K562 (cell line): ENCODE measurements around the gene PDK1. TPM values are rescaled to one million over a fixed set of nuclear protein-coding genes. Genes with fewer than 3 reads are reported as not detected.
A peak's percentile ranks its signal among the peaks of the same experiment; 100 is the strongest.

Source experiments
- ADNP ChIP-seq: fragments of 200-800 bp; sonication (Bioruptor generic); IDR thresholded peaks from 2 replicates; pipeline ENCODE4 v1.6.1; 2016; ENCODE audit warnings: missing genetic modification characterization, missing compliant biosample characterization
- ARNT ChIP-seq, 2 experiments: fragments of 450-650 bp; IDR thresholded peaks; 2 replicates each; pipeline ENCODE4 v1.6.1; 2016; ENCODE audit warnings: mild to moderate bottlenecking in 1 of 2
- ATF1 ChIP-seq, 2 experiments: fragments of 450-650 bp in 1 of 2; IDR thresholded peaks; 2 replicates each; pipeline ENCODE4 v1.6.1; 2016; ENCODE audit warnings: missing compliant biosample characterization in 1 of 2, missing genetic modification characterization in 1 of 2
- BACH1 ChIP-seq: fragments of 200-800 bp; sonication (Bioruptor generic); IDR thresholded peaks from 2 replicates; pipeline ENCODE4 v1.6.1; 2016; ENCODE audit warnings: missing genetic modification characterization, missing compliant biosample characterization
- BCL6 ChIP-seq: fragments of 250-450 bp; sonication (Bioruptor Pico); IDR thresholded peaks from 2 replicates; pipeline ENCODE4 v1.4.0; 2020
- CCNT2 ChIP-seq: IDR thresholded peaks from 2 replicates; pipeline ENCODE4 v1.6.1; 2011; ENCODE audit warnings: borderline replicate concordance, low read depth, mild to moderate bottlenecking, moderate library complexity, mixed read lengths, low read length; ENCODE audit not compliant: insufficient read length; ENCODE audit errors: extremely low read depth
- CHAMP1 ChIP-seq: fragments of 450-650 bp; IDR thresholded peaks from 2 replicates; pipeline ENCODE4 v1.6.1; 2016; ENCODE audit warnings: mild to moderate bottlenecking
- DIDO1 ChIP-seq: fragments of 450-650 bp; IDR thresholded peaks from 2 replicates; pipeline ENCODE4 v1.6.1; 2016; ENCODE audit warnings: low read depth, missing biosample characterization, missing genetic modification characterization
- ETV5 ChIP-seq: sonication (generic); formaldehyde crosslinking; IDR thresholded peaks from 2 replicates; pipeline ENCODE4 v1.4.0; 2020; ENCODE audit warnings: low read depth, mild to moderate bottlenecking, missing genetic modification reagents
- HES1 ChIP-seq: fragments of 450-650 bp; IDR thresholded peaks from 2 replicates; pipeline ENCODE4 v1.6.1; 2016; ENCODE audit warnings: low read depth, mild to moderate bottlenecking, moderate library complexity
- LEF1 ChIP-seq: fragments of 450-650 bp; IDR thresholded peaks from 2 replicates; pipeline ENCODE4 v1.6.1; 2016; ENCODE audit warnings: mild to moderate bottlenecking
- NEUROD1 ChIP-seq: fragments of 150-350 bp; IDR thresholded peaks from 2 replicates; pipeline ENCODE4 v1.6.1; 2014; ENCODE audit warnings: borderline replicate concordance, low read length, low read depth; ENCODE audit not compliant: partially characterized antibody
- NKRF ChIP-seq: fragments of 450-650 bp; IDR thresholded peaks from 2 replicates; pipeline ENCODE4 v1.6.1; 2016; ENCODE audit warnings: borderline replicate concordance
- PYGO2 ChIP-seq: fragments of 450-650 bp; IDR thresholded peaks from 2 replicates; pipeline ENCODE4 v1.6.1; 2016; ENCODE audit warnings: mild to moderate bottlenecking, missing genetic modification characterization, moderate library complexity, missing compliant biosample characterization
- RBBP5 ChIP-seq: fragments of 200-600 bp; sonication (generic); IDR thresholded peaks from 2 replicates; pipeline ENCODE4 v1.6.1; 2012; ENCODE audit warnings: borderline replicate concordance, mild to moderate bottlenecking, low read length, control low read depth, inconsistent platforms; ENCODE audit not compliant: insufficient read depth, poor library complexity, severe bottlenecking
- RCOR1 ChIP-seq, 2 experiments: IDR thresholded peaks; 2 replicates each; pipeline ENCODE4 v1.6.1; 2012; ENCODE audit warnings: low read depth in 2 of 2, low read length in 2 of 2, borderline replicate concordance in 1 of 2, improper control_type of control experiment in 1 of 2
- RNF2 ChIP-seq: sonication (generic); IDR thresholded peaks from 2 replicates; pipeline ENCODE4 v1.6.1; 2016
- SIX5 ChIP-seq, 2 experiments: IDR thresholded peaks; 2 replicates each; pipeline ENCODE4 v1.6.1; 2011; ENCODE audit warnings: low read length in 2 of 2, borderline replicate concordance in 1 of 2, low read depth in 1 of 2, mild to moderate bottlenecking in 1 of 2, moderate library complexity in 1 of 2; ENCODE audit not compliant: insufficient read depth in 1 of 2
- SMARCA5 ChIP-seq: fragments of 450-650 bp; IDR thresholded peaks from 2 replicates; pipeline ENCODE4 v1.6.1; 2016
- ZNF707 ChIP-seq: fragments of 250-450 bp; sonication (Bioruptor Pico); conservative IDR thresholded peaks from 2 replicates; pipeline ENCODE4 v1.8.0; 2022; ENCODE audit warnings: inconsistent platforms, mild to moderate bottlenecking, moderate library complexity
- ZNF740 ChIP-seq, 3 experiments: fragments of 200-800 bp in 1 of 3; sonication (Bioruptor generic) in 1 of 3; sonication (generic) in 1 of 3; formaldehyde crosslinking in 1 of 3; IDR thresholded peaks; 2 replicates each; pipeline versions ENCODE4 v1.6.1 to v1.8.0; 2016 to 2022; ENCODE audit warnings: mild to moderate bottlenecking in 2 of 3, missing compliant biosample characterization in 2 of 3, missing genetic modification characterization in 2 of 3, missing genetic modification reagents in 1 of 3
- ZNF830 ChIP-seq: fragments of 250-450 bp; sonication (Bioruptor Pico); IDR thresholded peaks from 2 replicates; pipeline ENCODE4 v1.5.0; 2021; ENCODE audit warnings: mild to moderate bottlenecking
- polyA plus RNA-seq, 8 experiments: library from polyadenylated mRNA; depleted of rRNA in 4 of 8; stranded (reverse) in 5 of 8; unstranded in 3 of 8; fragments of >200 nt; fragmentation: Nextera tagmentation in 2 of 8; fragmentation: Illumina TruSeq in 1 of 8; extraction: Ambion mirVana in 2 of 8; extraction: Trizol in 1 of 8; gene quantifications; 2 replicates each; pipeline versions ENCODE4 v1.2.1 to v1.2.3, GENCODE V29; 2011 to 2014; ENCODE audit warnings: inconsistent platforms in 1 of 8, missing spikeins in 1 of 8
- total RNA-seq, 7 experiments: library from RNA; depleted of rRNA in 6 of 7; stranded (reverse); fragments of >200 nt in 6 of 7; fragmentation: Illumina TruSeq in 2 of 7; extraction: Trizol in 2 of 7; gene quantifications; 2 replicates each; pipeline versions ENCODE4 v1.2.1 to v1.2.3, GENCODE V29; 2011 to 2021; ENCODE audit warnings: low replicate concordance in 1 of 7

Gene PDK1
- total and polyA plus RNA-seq, 9 of the 15 experiments (the other 6 are each of a cell fraction or from before 2014, with no cell fraction given), result 3.5 to 176 (median 13.9) TPM

GRCh38 chr2:172552547-172553291 is 3.2 kb upstream of the PDK1 start (continued):
- TF ChIP-seq ZNF740 (CRISPR knock-in tag; IDR thresholded peaks at IDR 0.05) (no peak), ZNF740 (tag; IDR thresholded peaks at IDR 0.05) (no peak), RBBP5 (peak; percentile 53), SIX5 (IDR thresholded peaks at IDR 0.05; ENCODE audit: borderline replicate concordance in 1 of 2, insufficient read depth in 1 of 2, low read depth in 1 of 2, low read length in 2 of 2) (no peak), NEUROD1 (peak; percentile 91), SMARCA5 (no peak), ZNF830 (CRISPR knock-in tag) (no peak), NKRF (no peak), RNF2 (peak; percentile 43; the same call in 1 of the 2 replicates), ATF1 (CRISPR knock-in tag; IDR thresholded peaks at IDR 0.05) (no peak), ATF1 (tag; IDR thresholded peaks at IDR 0.05) (peak; percentile 46), BCL6 (CRISPR knock-in tag) (no peak), RCOR1 (IDR thresholded peaks at IDR 0.05; ENCODE audit: borderline replicate concordance in 1 of 2, low read depth in 2 of 2, low read length in 2 of 2) (peak; percentile 93 to 99), CCNT2 (peak; percentile 99), LEF1 (peak; percentile 92), ARNT (IDR thresholded peaks at IDR 0.05) (peak; percentile 85 to 93; a peak in 2 of 4 replicates), DIDO1 (tag) (no peak), BACH1 (tag) (peak; percentile 97), PYGO2 (tag) (no peak), ZNF707 (CRISPR knock-in tag) (no peak), ADNP (tag) (no peak), HES1 (peak; percentile 99), ETV5 (CRISPR knock-in tag) (no peak), CHAMP1 (peak; percentile 96)
